ENCODE data around the gene MAGEA2.
"Not testable (repeated sequence)": the region's sequence is repeated elsewhere in the genome, so short reads cannot be mapped to it uniquely, and the experiment has no call there.

Gene MAGEA2, protein sequence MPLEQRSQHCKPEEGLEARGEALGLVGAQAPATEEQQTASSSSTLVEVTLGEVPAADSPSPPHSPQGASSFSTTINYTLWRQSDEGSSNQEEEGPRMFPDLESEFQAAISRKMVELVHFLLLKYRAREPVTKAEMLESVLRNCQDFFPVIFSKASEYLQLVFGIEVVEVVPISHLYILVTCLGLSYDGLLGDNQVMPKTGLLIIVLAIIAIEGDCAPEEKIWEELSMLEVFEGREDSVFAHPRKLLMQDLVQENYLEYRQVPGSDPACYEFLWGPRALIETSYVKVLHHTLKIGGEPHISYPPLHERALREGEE

GRCh38 chrX:152753686-152754650 lies at the start of gene MAGEA2:
Gene MAGEA2, minus strand, starts transcription at chrX:152753842. Its CDS starts 2,479 bp downstream, at chrX:152751363.
- not testable (repeated sequence) for DNase-seq

DNA sequence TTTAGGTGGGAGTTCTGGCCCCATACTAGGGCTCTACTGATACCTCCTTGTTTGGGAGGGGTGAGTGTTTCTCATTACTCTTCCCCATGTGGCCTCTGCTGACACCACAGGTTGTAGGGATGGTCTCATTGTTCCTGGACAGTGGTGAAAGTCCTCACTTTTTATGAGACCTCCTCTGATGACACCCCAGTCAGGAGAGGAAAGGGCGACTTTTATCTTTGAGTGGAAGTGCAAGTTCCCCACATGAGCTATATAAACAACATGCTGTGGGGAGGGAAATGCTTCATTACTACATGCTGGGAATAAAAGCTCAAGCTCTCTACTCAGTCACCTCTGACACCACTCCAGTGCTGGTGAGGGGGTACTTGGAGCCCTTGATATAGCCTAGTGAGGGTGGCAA lies 45.3 kb upstream of the MAGEA2 start:
- no peak for DNase-seq

DNA sequence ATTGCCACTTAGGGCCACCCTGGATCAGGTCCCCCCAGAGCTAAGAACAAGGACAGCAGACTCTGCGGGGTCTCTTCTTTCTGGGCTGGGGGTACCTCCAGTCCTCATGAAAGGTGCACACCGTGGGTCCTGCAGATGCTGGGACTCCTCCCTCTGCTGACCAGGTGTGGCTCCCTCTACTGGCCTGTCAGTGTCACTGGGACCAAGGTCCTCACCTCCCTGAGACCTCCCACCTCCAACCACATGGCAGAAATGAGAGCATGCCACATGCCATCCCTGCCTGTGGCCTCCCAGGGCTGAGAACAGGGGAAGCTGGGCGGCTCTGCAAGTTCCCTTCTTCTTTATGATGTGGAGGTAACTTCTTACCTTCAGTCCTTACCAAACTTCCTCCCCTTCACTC lies 33.4 kb upstream of the MAGEA2 start:
- not testable (repeated sequence) for DNase-seq

GRCh38 chrX:152769549-152770289 lies 16.1 kb upstream of the MAGEA2 start, which contains the start of gene MAGEA6:
Gene MAGEA6, minus strand, starts transcription at chrX:152769689. Its CDS starts 2,039 bp downstream, at chrX:152767650.
- not testable (repeated sequence) for DNase-seq

GRCh38 chrX:152766562-152766961 lies 12.9 kb upstream of the MAGEA2 start:
- not testable (repeated sequence) for DNase-seq

DNA sequence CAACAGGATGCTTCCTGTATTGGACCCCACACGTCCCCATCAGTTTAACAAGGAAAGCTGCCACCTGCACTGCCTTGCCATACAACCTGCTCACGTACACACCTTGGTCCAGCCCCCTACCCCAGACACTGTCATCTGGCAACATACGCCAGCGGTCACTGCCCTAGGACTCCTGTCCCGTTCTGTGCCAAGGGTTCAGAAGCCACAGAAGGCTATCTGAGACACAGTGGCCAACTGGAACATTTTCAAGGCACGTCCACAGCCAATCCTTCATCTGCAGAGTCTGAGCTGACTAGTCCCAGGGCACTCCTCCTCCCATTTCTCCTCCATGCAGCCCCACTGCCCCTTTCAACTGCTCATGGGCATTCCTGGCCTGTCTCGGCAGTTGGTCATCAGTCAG lies 7.9 kb upstream of the MAGEA2 start:
- not testable (repeated sequence) for DNase-seq

GRCh38 chrX:152759544-152759943 lies 5.9 kb upstream of the MAGEA2 start:
- DNase-seq: not testable (repeated sequence)

- not testable (repeated sequence) for DNase-seq
These were observed 5.3 kb upstream of the MAGEA2 start, which contains the start of gene CSAG3 for GRCh38 chrX:152758918-152759317. Gene CSAG3, plus strand, starts transcription at chrX:152759218.

DNA sequence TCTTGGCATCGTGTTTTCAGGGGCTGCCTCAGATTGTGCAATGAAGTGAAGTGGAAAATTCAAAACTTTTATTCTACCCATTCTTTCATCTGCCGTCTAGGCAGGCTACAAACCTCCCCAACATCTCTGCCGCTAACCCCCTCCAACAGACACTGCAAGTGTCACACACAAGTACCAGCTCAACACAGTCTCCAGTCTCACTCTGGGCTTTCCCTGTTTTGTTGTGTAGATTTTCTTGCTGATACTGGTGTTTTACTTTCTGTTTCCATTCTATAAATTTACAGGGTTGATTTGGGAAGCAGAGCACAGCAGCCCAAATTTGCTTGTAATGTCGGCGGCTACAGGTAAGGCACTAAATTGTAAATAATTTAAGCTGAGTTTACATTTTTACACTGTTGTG lies 1.2 kb upstream of the MAGEA2 start:
- not testable (repeated sequence) for DNase-seq

GRCh38 chrX:152738560-152738959 lies 15.1 kb downstream of the MAGEA2 start:
- DNase-seq: no peak

- not testable (repeated sequence) for DNase-seq
These were observed 17.1 kb downstream of the MAGEA2 start for GRCh38 chrX:152736528-152736927.

DNA sequence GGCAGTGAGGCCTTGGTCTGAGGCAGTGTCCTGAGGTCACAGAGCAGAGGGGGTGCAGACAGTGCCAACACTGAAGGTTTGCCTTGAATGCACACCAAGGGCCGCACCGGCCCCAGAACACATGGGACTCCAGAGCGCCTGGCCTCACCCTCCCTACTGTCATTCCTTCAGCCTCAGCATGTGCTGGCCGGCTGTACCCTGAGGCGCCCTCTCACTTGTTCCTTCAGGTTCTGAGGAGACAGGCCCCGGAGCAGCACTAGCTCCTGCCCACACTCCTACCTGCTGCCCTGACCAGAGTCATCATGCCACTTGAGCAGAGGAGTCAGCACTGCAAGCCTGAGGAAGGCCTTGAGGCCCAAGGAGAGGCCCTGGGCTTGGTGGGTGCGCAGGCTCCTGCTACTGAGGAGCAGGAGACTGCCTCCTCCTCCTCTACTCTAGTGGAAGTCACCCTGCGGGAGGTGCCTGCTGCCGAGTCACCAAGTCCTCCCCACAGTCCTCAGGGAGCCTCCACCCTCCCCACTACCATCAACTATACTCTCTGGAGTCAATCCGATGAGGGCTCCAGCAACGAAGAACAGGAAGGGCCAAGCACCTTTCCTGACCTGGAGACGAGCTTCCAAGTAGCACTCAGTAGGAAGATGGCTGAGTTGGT lies 17.7 kb downstream of the MAGEA2 start:
- no peak for DNase-seq

DNA sequence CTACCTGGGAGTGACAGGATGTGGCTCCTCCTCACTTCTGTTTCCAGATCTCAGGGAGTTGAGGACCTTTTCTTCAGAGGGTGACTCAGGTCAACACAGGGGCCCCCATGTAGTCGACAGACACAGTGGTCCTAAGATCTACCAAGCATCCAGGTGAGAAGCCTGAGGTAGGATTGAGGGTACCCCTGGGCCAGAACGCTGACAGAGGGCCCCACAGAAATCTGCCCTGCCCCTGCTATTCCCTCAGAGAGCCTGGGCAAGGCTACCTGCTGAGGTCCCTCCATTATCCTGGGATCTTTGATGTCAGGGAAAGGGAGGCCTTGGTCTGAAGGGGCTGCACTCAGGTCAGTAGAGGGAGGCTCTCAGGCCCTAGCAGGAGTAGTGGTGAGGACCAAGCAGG lies 18.5 kb downstream of the MAGEA2 start:
- no peak for DNase-seq

GRCh38 chrX:152734143-152734858 lies 19.3 kb downstream of the MAGEA2 start:
- not testable (repeated sequence) for DNase-seq

GRCh38 chrX:152733261-152733975 lies 20.2 kb downstream of the MAGEA2 start, which contains the start of the genes CSAG1 and MAGEA12:
Gene CSAG1, minus strand, starts transcription at chrX:152733721. Its CDS starts 1,261 bp downstream, at chrX:152732460.
Gene MAGEA12, plus strand, starts transcription at chrX:152733757. Its CDS starts 2,405 bp downstream, at chrX:152736162.
- DNase-seq: no peak

DNA sequence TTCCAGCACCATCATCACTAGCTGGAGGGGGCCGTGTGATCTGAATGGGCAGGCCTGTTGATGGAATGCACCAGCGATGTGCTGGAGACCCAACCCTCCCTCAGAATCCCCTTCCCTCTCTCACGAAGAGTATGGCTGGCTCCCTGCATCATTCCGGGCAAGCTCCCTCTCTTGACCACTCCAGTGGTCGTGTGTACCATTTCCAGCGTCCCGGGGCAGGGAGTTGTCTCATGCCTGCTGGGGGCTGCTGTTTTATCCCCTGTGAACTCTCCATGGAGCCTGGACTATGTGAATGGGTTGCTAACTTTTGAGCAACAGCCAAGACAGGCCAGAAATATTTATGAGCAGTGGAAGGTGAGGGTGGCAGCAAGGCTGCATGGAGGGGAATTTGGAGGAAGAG lies 28.2 kb downstream of the MAGEA2 start:
- no peak for DNase-seq

- DNase-seq: not testable (repeated sequence)
These were observed 39.5 kb downstream of the MAGEA2 start, which contains the start of gene MAGEA2B for GRCh38 chrX:152713815-152714787. Gene MAGEA2B, plus strand, starts transcription at chrX:152714628. Its CDS starts 2,479 bp downstream, at chrX:152717107.

DNA sequence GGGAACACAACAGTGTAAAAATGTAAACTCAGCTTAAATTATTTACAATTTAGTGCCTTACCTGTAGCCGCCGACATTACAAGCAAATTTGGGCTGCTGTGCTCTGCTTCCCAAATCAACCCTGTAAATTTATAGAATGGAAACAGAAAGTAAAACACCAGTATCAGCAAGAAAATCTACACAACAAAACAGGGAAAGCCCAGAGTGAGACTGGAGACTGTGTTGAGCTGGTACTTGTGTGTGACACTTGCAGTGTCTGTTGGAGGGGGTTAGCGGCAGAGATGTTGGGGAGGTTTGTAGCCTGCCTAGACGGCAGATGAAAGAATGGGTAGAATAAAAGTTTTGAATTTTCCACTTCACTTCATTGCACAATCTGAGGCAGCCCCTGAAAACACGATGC lies 40.4 kb downstream of the MAGEA2 start:
- DNase-seq: not testable (repeated sequence)

- DNase-seq: not testable (repeated sequence)
These were observed 44.5 kb downstream of the MAGEA2 start, which contains the start of gene CSAG2 for GRCh38 chrX:152709173-152709572. Gene CSAG2, minus strand, starts transcription at chrX:152709273. Its CDS starts 161 bp downstream, at chrX:152709112.
